HepG2 (cell line): ENCODE measurements around the gene ITPR1. TPM values are rescaled to one million over a fixed set of nuclear protein-coding genes. Genes with fewer than 3 reads are reported as not detected.
A peak's percentile ranks its signal among the peaks of the same experiment; 100 is the strongest.

Experiments used
- BORCS8-MEF2B ChIP-seq: sonication (generic); formaldehyde crosslinking; IDR thresholded peaks from 2 replicates; pipeline ENCODE4 v1.8.0; 2022; ENCODE audit warnings: mild to moderate bottlenecking, missing genetic modification reagents
- DNMT3B ChIP-seq: conservative IDR thresholded peaks from 2 replicates; pipeline ENCODE4 v1.6.1; 2016; ENCODE audit warnings: missing biosample characterization, control low read depth
- FOSL1 ChIP-seq: sonication (generic); formaldehyde crosslinking; IDR thresholded peaks from 2 replicates; pipeline ENCODE4 v1.9.0; 2021; ENCODE audit warnings: missing genetic modification reagents, borderline replicate concordance
- FOXM1 ChIP-seq: sonication (generic); formaldehyde crosslinking; IDR thresholded peaks from 2 replicates; pipeline ENCODE4 v1.5.0; 2020; ENCODE audit warnings: missing genetic modification reagents
- GABPA ChIP-seq, 2 experiments: IDR thresholded peaks; 2 replicates each; pipeline ENCODE4 v1.6.1; 2011 to 2016; ENCODE audit warnings: low read depth in 2 of 2, low read length in 1 of 2, missing biosample characterization in 1 of 2, missing genetic modification characterization in 1 of 2
- GATAD1 ChIP-seq: IDR thresholded peaks from 2 replicates; pipeline ENCODE4 v1.6.1; 2016; ENCODE audit warnings: missing genetic modification reagents, missing compliant biosample characterization
- GLI4 ChIP-seq: sonication (generic); formaldehyde crosslinking; IDR thresholded peaks from 2 replicates; pipeline ENCODE4 v1.5.1; 2020; ENCODE audit warnings: missing genetic modification reagents, mild to moderate bottlenecking, moderate library complexity, borderline replicate concordance
- HMG20A ChIP-seq: IDR thresholded peaks from 2 replicates; pipeline ENCODE4 v1.6.1; 2016; ENCODE audit warnings: borderline replicate concordance
- MXI1 ChIP-seq: IDR thresholded peaks from 3 replicates; pipeline ENCODE4 v1.6.1; 2012; ENCODE audit warnings: low read depth, low read length, inconsistent platforms, borderline replicate concordance
- PITX1 ChIP-seq: sonication (generic); formaldehyde crosslinking; IDR thresholded peaks from 2 replicates; pipeline ENCODE4 v1.5.1; 2020; ENCODE audit warnings: mild to moderate bottlenecking, missing genetic modification reagents
- RFX1 ChIP-seq: fragments of 450-650 bp; IDR thresholded peaks from 2 replicates; pipeline ENCODE4 v1.6.1; 2017
- SMAD9 ChIP-seq: sonication (generic); formaldehyde crosslinking; IDR thresholded peaks from 2 replicates; pipeline ENCODE4 v1.5.1; 2020; ENCODE audit warnings: mild to moderate bottlenecking, missing genetic modification reagents
- SOX13 ChIP-seq, 3 experiments: fragments of 450-650 bp in 1 of 3; sonication (generic) in 1 of 3; formaldehyde crosslinking in 1 of 3; IDR thresholded peaks in 2 of 3; conservative IDR thresholded peaks in 1 of 3; 2 replicates each; pipeline versions ENCODE4 v1.5.0 to v1.6.1; 2016 to 2020; ENCODE audit warnings: antibody characterized with exemption in 1 of 3, mild to moderate bottlenecking in 1 of 3, missing compliant biosample characterization in 1 of 3, missing genetic modification reagents in 1 of 3, moderate library complexity in 1 of 3
- TARDBP ChIP-seq: sonication (generic); formaldehyde crosslinking; IDR thresholded peaks from 2 replicates; pipeline ENCODE4 v1.8.0; 2022; ENCODE audit warnings: mild to moderate bottlenecking, missing genetic modification reagents
- U2AF2 ChIP-seq: fragments of 200-400 bp; formaldehyde crosslinking; IDR thresholded peaks from 2 replicates; pipeline ENCODE4 v1.6.1; 2017; ENCODE audit warnings: low read depth, mild to moderate bottlenecking, low read length
- YEATS4 ChIP-seq: sonication (generic); formaldehyde crosslinking; IDR thresholded peaks from 2 replicates; pipeline ENCODE4 v1.4.0; 2020; ENCODE audit warnings: missing genetic modification reagents, borderline replicate concordance
- ZFP36L1 ChIP-seq: sonication (generic); formaldehyde crosslinking; IDR thresholded peaks from 2 replicates; pipeline ENCODE4 v1.8.0; 2022; ENCODE audit warnings: mild to moderate bottlenecking, missing genetic modification reagents, moderate library complexity
- ZFP41 ChIP-seq: sonication (generic); formaldehyde crosslinking; IDR thresholded peaks from 2 replicates; pipeline ENCODE4 v1.4.0; 2020; ENCODE audit warnings: mild to moderate bottlenecking, missing genetic modification reagents, borderline replicate concordance
- ZNF354B ChIP-seq: sonication (generic); formaldehyde crosslinking; IDR thresholded peaks from 2 replicates; pipeline ENCODE4 v1.8.0; 2022; ENCODE audit warnings: mild to moderate bottlenecking, missing genetic modification reagents
- ZNF468 ChIP-seq: sonication (generic); formaldehyde crosslinking; IDR thresholded peaks from 2 replicates; pipeline ENCODE4 v1.8.0; 2022; ENCODE audit warnings: mild to moderate bottlenecking, moderate library complexity, missing genetic modification reagents
- ZNF496 ChIP-seq: sonication (generic); formaldehyde crosslinking; IDR thresholded peaks from 2 replicates; pipeline ENCODE4 v1.8.1; 2023; ENCODE audit warnings: mild to moderate bottlenecking, moderate library complexity, missing genetic modification reagents; ENCODE audit not compliant: insufficient replicate concordance
- ZNF761 ChIP-seq: sonication (generic); formaldehyde crosslinking; conservative IDR thresholded peaks from 2 replicates; pipeline ENCODE4 v1.4.0; 2020; ENCODE audit warnings: mild to moderate bottlenecking, missing genetic modification reagents
- ZNF792 ChIP-seq: IDR thresholded peaks from 2 replicates; pipeline ENCODE4 v1.6.1; 2016
- ZZZ3 ChIP-seq: sonication (generic); formaldehyde crosslinking; IDR thresholded peaks from 2 replicates; pipeline ENCODE4 v1.4.0; 2020; ENCODE audit warnings: missing genetic modification reagents, mild to moderate bottlenecking, borderline replicate concordance
- polyA plus RNA-seq, 8 experiments: library from polyadenylated mRNA; depleted of rRNA in 3 of 8; stranded (reverse) in 7 of 8; unstranded in 1 of 8; fragments of >200 nt; fragmentation: Illumina TruSeq in 4 of 8; extraction: Trizol in 4 of 8; gene quantifications; 2 replicates each; pipeline versions ENCODE4 v1.2.1 to v1.2.3, GENCODE V29; 2011 to 2016; ENCODE audit warnings: low read depth in 4 of 8, missing spikeins in 1 of 8, mixed read lengths in 1 of 8; ENCODE audit not compliant: insufficient read depth in 1 of 8
- total RNA-seq, 5 experiments: library from RNA; depleted of rRNA; stranded (reverse); fragments of >200 nt; fragmentation: Illumina TruSeq; extraction: Trizol; gene quantifications; 2 replicates each; pipeline ENCODE4 v1.2.3, GENCODE V29; 2016; ENCODE audit warnings: low read depth in 1 of 5
- TF ChIP-seq, protein P1 (sequence below): fragments of 450-650 bp; IDR thresholded peaks from 2 replicates; pipeline ENCODE4 v1.6.1; 2017; ENCODE audit warnings: mild to moderate bottlenecking
- TF ChIP-seq, protein P2 (sequence below): sonication (generic); formaldehyde crosslinking; IDR thresholded peaks from 2 replicates; pipeline ENCODE4 v1.8.0; 2022; ENCODE audit warnings: mild to moderate bottlenecking, missing genetic modification reagents

ITPR1 gene
- total and polyA plus RNA-seq, 2 of the 13 experiments (the other 11 are each of a cell fraction or from before 2014, with no cell fraction given), result 10.0 to 11.4 TPM

DNA sequence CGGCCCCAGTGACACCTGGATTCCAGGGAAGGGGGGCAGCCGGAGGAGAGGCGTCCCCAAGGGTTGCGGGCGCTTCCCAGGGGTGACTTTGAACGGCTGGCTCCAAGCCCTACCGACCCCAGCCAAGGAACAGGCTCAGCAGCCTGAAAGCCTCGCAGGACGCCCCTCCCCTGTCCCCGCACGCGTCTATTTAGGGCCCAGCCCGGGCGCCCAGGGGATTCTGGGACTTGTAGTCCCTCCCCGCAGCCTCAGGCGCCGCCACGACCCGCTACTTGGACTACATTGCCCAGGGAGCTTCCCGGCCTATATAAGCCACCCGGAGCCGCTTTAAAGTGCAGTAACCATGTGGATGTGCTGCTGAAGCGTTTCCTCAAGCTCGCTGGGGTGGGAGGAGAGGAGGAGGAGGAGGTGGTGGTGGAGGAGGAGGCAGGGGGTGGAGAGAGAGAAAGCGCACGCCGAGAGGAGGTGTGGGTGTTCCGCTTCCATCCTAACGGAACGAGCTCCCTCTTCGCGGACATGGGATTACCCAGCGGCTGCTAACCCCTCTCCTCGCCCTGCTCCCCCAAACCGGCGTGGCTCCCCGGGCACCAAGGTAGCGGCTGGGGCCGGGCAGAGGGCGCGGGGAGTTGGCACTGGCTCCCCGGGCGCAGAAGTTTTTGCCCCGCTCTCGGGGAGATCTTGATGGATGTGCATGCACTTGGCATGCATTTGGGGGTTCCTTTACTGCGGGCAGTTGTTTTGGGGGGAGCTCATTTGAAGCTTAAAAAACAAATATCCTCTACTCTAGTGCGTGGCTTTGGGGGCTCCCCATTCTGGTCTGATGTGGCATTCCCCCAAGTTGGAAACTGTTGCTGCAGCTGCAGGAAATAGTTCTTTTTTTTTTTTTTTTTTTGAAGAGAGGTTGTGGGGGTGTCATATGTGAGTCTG, at the start of gene ITPR1 (continued):
- no peak; the same call in 1 of the 2 replicates for TF ChIP-seq GLI4 (CRISPR knock-in tag)
- TF ChIP-seq FOSL1 (CRISPR knock-in tag), result no peak
- TF ChIP-seq BORCS8-MEF2B (CRISPR knock-in tag), result peak; percentile 67; the same call in 1 of the 2 replicates
- TF ChIP-seq GATAD1 (CRISPR knock-in tag), result peak; percentile 55; the same call in 1 of the 2 replicates
- no peak for TF ChIP-seq ZNF354B (CRISPR knock-in tag)
- no peak for TF ChIP-seq ZNF761 (CRISPR knock-in tag)
- TF ChIP-seq ZFP41 (CRISPR knock-in tag), result no peak
- TF ChIP-seq, protein P1, sequence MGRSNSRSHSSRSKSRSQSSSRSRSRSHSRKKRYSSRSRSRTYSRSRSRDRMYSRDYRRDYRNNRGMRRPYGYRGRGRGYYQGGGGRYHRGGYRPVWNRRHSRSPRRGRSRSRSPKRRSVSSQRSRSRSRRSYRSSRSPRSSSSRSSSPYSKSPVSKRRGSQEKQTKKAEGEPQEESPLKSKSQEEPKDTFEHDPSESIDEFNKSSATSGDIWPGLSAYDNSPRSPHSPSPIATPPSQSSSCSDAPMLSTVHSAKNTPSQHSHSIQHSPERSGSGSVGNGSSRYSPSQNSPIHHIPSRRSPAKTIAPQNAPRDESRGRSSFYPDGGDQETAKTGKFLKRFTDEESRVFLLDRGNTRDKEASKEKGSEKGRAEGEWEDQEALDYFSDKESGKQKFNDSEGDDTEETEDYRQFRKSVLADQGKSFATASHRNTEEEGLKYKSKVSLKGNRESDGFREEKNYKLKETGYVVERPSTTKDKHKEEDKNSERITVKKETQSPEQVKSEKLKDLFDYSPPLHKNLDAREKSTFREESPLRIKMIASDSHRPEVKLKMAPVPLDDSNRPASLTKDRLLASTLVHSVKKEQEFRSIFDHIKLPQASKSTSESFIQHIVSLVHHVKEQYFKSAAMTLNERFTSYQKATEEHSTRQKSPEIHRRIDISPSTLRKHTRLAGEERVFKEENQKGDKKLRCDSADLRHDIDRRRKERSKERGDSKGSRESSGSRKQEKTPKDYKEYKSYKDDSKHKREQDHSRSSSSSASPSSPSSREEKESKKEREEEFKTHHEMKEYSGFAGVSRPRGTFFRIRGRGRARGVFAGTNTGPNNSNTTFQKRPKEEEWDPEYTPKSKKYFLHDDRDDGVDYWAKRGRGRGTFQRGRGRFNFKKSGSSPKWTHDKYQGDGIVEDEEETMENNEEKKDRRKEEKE, result no peak
- TF ChIP-seq, protein P2, sequence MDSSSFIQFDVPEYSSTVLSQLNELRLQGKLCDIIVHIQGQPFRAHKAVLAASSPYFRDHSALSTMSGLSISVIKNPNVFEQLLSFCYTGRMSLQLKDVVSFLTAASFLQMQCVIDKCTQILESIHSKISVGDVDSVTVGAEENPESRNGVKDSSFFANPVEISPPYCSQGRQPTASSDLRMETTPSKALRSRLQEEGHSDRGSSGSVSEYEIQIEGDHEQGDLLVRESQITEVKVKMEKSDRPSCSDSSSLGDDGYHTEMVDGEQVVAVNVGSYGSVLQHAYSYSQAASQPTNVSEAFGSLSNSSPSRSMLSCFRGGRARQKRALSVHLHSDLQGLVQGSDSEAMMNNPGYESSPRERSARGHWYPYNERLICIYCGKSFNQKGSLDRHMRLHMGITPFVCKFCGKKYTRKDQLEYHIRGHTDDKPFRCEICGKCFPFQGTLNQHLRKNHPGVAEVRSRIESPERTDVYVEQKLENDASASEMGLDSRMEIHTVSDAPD, result no peak
- peak; percentile 76; the same call in 1 of the 2 replicates for TF ChIP-seq ZNF792 (CRISPR knock-in tag)
- TF ChIP-seq DNMT3B (CRISPR knock-in tag), result peak; percentile 90; the same call in 1 of the 2 replicates
- 0 out of 2 replicates have a peak, but pooled peaks have one; percentile 11 for TF ChIP-seq HMG20A
- no peak for TF ChIP-seq SOX13 (IDR thresholded peaks at IDR 0.05)
- no peak; a peak in 1 of 4 replicates for TF ChIP-seq SOX13 (CRISPR knock-in tag; conservative IDR thresholded peaks at IDR 0.05 in 1 of 2, IDR thresholded peaks at IDR 0.05 in 1 of 2)
- TF ChIP-seq TARDBP (CRISPR knock-in tag), result 0 out of 2 replicates have a peak, but pooled peaks have one; percentile 21
- TF ChIP-seq PITX1, result no peak
- TF ChIP-seq ZNF496, result no peak
- peak; percentile 92; the same call in 2 of the 3 replicates for TF ChIP-seq MXI1
- no peak; the same call in 1 of the 2 replicates for TF ChIP-seq ZFP36L1
- TF ChIP-seq YEATS4 (CRISPR knock-in tag), result no peak
- TF ChIP-seq U2AF2, result no peak
- no peak for TF ChIP-seq GABPA (IDR thresholded peaks at IDR 0.05; ENCODE audit: low read depth, low read length)
- TF ChIP-seq GABPA (CRISPR knock-in tag; IDR thresholded peaks at IDR 0.05; ENCODE audit: low read depth), result peak; percentile 78
- TF ChIP-seq ZNF468 (CRISPR knock-in tag), result no peak
- no peak for TF ChIP-seq ZZZ3 (CRISPR knock-in tag)
- no peak for TF ChIP-seq FOXM1 (CRISPR knock-in tag)
- TF ChIP-seq RFX1, result no peak
- peak; percentile 49; the same call in 1 of the 2 replicates for TF ChIP-seq SMAD9 (CRISPR knock-in tag)
